Colonic mucosa (tissue), 4 donors: ENCODE measurements around the gene GPHA2. TPM values are rescaled to one million over a fixed set of nuclear protein-coding genes. Genes with fewer than 3 reads are reported as not detected.

Source experiments
- DNase-seq: peaks from one replicate; pipeline ENCODE4 v3.0.0-alpha.2; 2020
- H3K27ac ChIP-seq: fragments of 200-600 bp; one replicate; pipeline ENCODE4 v1.8.0; 2021
- H3K27me3 ChIP-seq: fragments of 200-600 bp; one replicate; pipeline ENCODE4 v1.8.0; 2021
- H3K36me3 ChIP-seq: fragments of 200-600 bp; one replicate; pipeline ENCODE4 v1.8.0; 2021
- H3K4me1 ChIP-seq: fragments of 200-600 bp; one replicate; pipeline ENCODE4 v1.8.0; 2021; ENCODE audit warnings: mild to moderate bottlenecking
- H3K4me3 ChIP-seq: fragments of 200-600 bp; one replicate; pipeline ENCODE4 v1.8.0; 2021
- H3K9ac ChIP-seq, 2 donors: one replicate each; pipeline ENCODE4 v1.7.0; 2013; ENCODE audit warnings: control low read depth in 2 of 2, low read depth in 2 of 2, low read length in 2 of 2
- H3K9me3 ChIP-seq: fragments of 200-600 bp; one replicate; pipeline ENCODE4 v1.8.0; 2021
- CTCF ChIP-seq: fragments of 200-600 bp; IDR thresholded peaks from one replicate; pipeline ENCODE4 v1.8.0; 2022; ENCODE audit warnings: antibody characterized with exemption, mild to moderate bottlenecking
- intact Hi-C: fragments of 100-400 bp; cut with DNase I; formaldehyde crosslinking; loops from one replicate; pipeline ENCODE4 v1.14.1; 2022
- total RNA-seq, 2 donors: library from RNA; stranded (reverse); fragmentation: NEBNext Ultra II Directional in 1 of 2; extraction: Animal tissue kit (Norgen Biotek cat#: 25700) in 1 of 2; gene quantifications; one replicate each; pipeline ENCODE4 v1.2.1, GENCODE V29; 2021
- donor health status: healthy.
- donor health status: DM: no; HTN: no; CAD: no.
- donor health status: DM: no; HTN: no; CAD: no.

GPHA2 gene
- total RNA-seq, 2 donors from 2014 or later, result not detected

GRCh38 chr11:64898541-64898940, 37.2 kb downstream of the GPHA2 start:
- Histone ChIP-seq H3K4me3 (no peak overlapping the region), H3K27ac (no peak overlapping the region), H3K9ac (no peak overlapping the region), H3K4me1 (no peaks in the 10 kb centered on the region), H3K9me3 (no peaks in the 10 kb centered on the region), H3K36me3 (peaks cover 2% of the 10 kb centered on the region), H3K27me3 (no peaks in the 10 kb centered on the region)
- intact Hi-C loops, result no loop called here
- DNase-seq, result no peak
- no peak for TF ChIP-seq CTCF

GRCh38 chr11:64898076-64898445, 37.6 kb downstream of the GPHA2 start:
- Histone ChIP-seq H3K4me3 (no peak overlapping the region), H3K4me1 (no peaks in the 10 kb centered on the region), H3K9ac (no peak overlapping the region), H3K9me3 (no peaks in the 10 kb centered on the region), H3K36me3 (no peaks in the 10 kb centered on the region), H3K27me3 (no peaks in the 10 kb centered on the region), H3K27ac (no peak overlapping the region)
- TF ChIP-seq CTCF, result no peak
- no peak for DNase-seq
- intact Hi-C loops, result no loop called here

- Histone ChIP-seq H3K4me1 (no peaks in the 10 kb centered on the region), H3K4me3 (no peak overlapping the region), H3K27ac (no peak overlapping the region), H3K27me3 (no peaks in the 10 kb centered on the region), H3K36me3 (no peaks in the 10 kb centered on the region), H3K9me3 (no peaks in the 10 kb centered on the region), H3K9ac (no peak overlapping the region)
- DNase-seq, result no peak
- intact Hi-C loops, result no loop called here
- TF ChIP-seq CTCF, result no peak
Measured at GRCh38 chr11:64897381-64898075, 38.2 kb downstream of the GPHA2 start.

GRCh38 chr11:64896448-64897022, 39.2 kb downstream of the GPHA2 start:
- no peak for DNase-seq
- no peak overlapping the region for H3K27ac ChIP-seq
- H3K36me3 ChIP-seq, result no peaks in the 10 kb centered on the region
- H3K9me3 ChIP-seq, result no peaks in the 10 kb centered on the region
- no peaks in the 10 kb centered on the region for H3K27me3 ChIP-seq
- TF ChIP-seq CTCF, result no peak
- H3K9ac ChIP-seq, result no peak overlapping the region
- no peaks in the 10 kb centered on the region for H3K4me1 ChIP-seq
- no peak overlapping the region for H3K4me3 ChIP-seq
- intact Hi-C loops, result no loop called here

- peak overlapping the region; percentile 94 for H3K27ac ChIP-seq
- H3K36me3 ChIP-seq, result no peaks in the 10 kb centered on the region
- TF ChIP-seq CTCF, result no peak
Measured at GRCh38 chr11:64894812-64895452, 40.8 kb downstream of the GPHA2 start.

More at GRCh38 chr11:64894812-64895452, 40.8 kb downstream of the GPHA2 start:
- H3K9ac ChIP-seq, result peak overlapping the region in 1 of 2 donors; percentile 97
- H3K4me3 ChIP-seq, result no peak overlapping the region
- H3K9me3 ChIP-seq, result no peaks in the 10 kb centered on the region
- no peaks in the 10 kb centered on the region for H3K27me3 ChIP-seq
- no peaks in the 10 kb centered on the region for H3K4me1 ChIP-seq
- intact Hi-C loops, result loop anchor here (1.0 to 5.0 kb wide), 2 partner anchors 48 to 108 kb away; no protein-coding TSS in a partner anchor
- DNase-seq, result no peak
